WTC11 (cell line): ENCODE data around the gene EGLN1.

Experiments used
- ATF3 ChIP-seq: sonication (generic); formaldehyde crosslinking; conservative IDR thresholded peaks from 2 replicates; pipeline ENCODE4 v1.8.1; 2022; ENCODE audit warnings: mild to moderate bottlenecking, missing genetic modification reagents
- CREM ChIP-seq: sonication (generic); formaldehyde crosslinking; IDR thresholded peaks from 2 replicates; pipeline ENCODE4 v1.8.1; 2022; ENCODE audit warnings: mild to moderate bottlenecking, missing genetic modification reagents, moderate library complexity
- IRF1 ChIP-seq: sonication (generic); formaldehyde crosslinking; IDR thresholded peaks from 2 replicates; pipeline ENCODE4 v1.8.0; 2023; ENCODE audit warnings: missing genetic modification reagents
- SP1 ChIP-seq: sonication (generic); formaldehyde crosslinking; conservative IDR thresholded peaks from 2 replicates; pipeline ENCODE4 v1.8.1; 2022; ENCODE audit warnings: missing genetic modification reagents
- TEAD4 ChIP-seq: sonication (generic); formaldehyde crosslinking; IDR thresholded peaks from 2 replicates; pipeline ENCODE4 v1.8.0; 2022; ENCODE audit warnings: mild to moderate bottlenecking, missing genetic modification reagents
- TF ChIP-seq, protein P1 (sequence below): sonication (generic); formaldehyde crosslinking; IDR thresholded peaks from 2 replicates; pipeline ENCODE4 v1.8.1; 2023; ENCODE audit warnings: mild to moderate bottlenecking, missing genetic modification reagents, moderate library complexity
- TF ChIP-seq, protein P2 (sequence below): sonication (generic); formaldehyde crosslinking; IDR thresholded peaks from 2 replicates; pipeline ENCODE4 v1.8.0; 2022; ENCODE audit warnings: mild to moderate bottlenecking, missing genetic modification reagents

GRCh38 chr1:231376875-231377549 lies 45.1 kb downstream of the EGLN1 start:
- TF ChIP-seq IRF1, result no peak
- TF ChIP-seq ATF3 (CRISPR knock-in tag), result no peak
- no peak for TF ChIP-seq CREM (CRISPR knock-in tag)
- TF ChIP-seq, protein P1, sequence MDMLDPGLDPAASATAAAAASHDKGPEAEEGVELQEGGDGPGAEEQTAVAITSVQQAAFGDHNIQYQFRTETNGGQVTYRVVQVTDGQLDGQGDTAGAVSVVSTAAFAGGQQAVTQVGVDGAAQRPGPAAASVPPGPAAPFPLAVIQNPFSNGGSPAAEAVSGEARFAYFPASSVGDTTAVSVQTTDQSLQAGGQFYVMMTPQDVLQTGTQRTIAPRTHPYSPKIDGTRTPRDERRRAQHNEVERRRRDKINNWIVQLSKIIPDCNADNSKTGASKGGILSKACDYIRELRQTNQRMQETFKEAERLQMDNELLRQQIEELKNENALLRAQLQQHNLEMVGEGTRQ (CRISPR knock-in tag), result no peak
- TF ChIP-seq SP1 (CRISPR knock-in tag), result no peak
- TF ChIP-seq TEAD4 (CRISPR knock-in tag), result no peak
- TF ChIP-seq, protein P2, sequence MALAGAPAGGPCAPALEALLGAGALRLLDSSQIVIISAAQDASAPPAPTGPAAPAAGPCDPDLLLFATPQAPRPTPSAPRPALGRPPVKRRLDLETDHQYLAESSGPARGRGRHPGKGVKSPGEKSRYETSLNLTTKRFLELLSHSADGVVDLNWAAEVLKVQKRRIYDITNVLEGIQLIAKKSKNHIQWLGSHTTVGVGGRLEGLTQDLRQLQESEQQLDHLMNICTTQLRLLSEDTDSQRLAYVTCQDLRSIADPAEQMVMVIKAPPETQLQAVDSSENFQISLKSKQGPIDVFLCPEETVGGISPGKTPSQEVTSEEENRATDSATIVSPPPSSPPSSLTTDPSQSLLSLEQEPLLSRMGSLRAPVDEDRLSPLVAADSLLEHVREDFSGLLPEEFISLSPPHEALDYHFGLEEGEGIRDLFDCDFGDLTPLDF (CRISPR knock-in tag), result no peak
